HG03558 (cell line): Measurements from ENCODE around the gene DENND5B.
"Not testable (repeated sequence)": the region's sequence is repeated elsewhere in the genome, so short reads cannot be mapped to it uniquely, and the experiment has no call there.

ENCODE experiments used
- ATAC-seq: cut with Tn5 transposase; IDR thresholded peaks from one replicate; pipeline ENCODE4 v1.9.1; 2021; ENCODE audit warnings: moderate number of reproducible peaks; ENCODE audit not compliant: unreplicated experiment; ENCODE audit errors: extremely low read depth

DENND5B gene

DNA sequence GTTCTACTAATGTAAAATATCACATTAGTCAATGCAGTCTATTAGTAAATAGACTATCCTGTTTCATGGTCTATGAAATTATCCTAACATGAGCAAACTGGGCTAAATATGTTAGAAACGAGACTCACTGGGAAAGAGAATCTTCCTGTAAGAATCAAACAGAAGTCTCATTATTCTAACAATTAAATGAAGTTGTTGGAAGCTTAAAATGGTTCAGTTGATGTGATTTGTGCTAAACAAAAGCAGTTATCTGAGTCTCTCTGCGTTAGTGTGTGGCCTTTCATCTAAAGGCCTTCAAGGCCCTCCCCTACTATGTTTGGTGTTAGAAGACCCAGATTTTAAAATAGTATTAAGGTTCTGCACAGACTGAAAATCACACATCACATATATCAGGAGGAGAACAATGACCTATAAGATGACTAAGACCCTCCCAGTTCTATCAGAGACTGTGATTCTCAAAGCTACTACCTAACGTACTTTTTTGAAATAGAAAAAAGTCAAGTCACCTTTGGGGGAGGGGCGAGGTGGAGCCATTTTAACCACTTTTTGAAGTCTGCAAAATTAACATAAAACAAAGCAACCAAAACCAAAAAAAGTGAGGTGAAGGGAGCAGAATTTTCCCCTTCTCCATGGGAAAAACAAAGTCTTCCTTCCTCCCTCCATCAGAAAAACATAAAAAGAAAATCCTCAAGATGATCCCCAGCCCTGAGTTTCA is 82.3 kb downstream of the DENND5B start:
- ATAC-seq: no peak

DNA sequence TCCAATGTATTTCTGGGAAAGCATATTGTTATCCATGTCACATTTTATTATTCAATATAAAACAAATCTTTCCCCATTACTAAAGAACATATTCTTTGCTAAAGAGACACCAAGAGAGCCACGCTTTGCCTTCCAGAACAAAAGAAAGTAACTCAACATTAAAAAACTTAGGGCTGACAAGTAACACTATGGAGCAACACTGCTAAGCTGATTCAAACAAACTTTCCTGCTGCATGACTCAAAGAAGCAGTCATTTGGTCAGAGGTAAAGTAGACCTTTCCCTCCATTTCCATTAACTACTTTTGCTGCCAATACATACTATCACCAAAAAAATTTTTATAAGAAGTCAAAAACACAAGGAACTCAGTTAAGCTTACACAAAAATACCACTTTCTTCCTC is 83.0 kb downstream of the DENND5B start:
- ATAC-seq: no peak

DNA sequence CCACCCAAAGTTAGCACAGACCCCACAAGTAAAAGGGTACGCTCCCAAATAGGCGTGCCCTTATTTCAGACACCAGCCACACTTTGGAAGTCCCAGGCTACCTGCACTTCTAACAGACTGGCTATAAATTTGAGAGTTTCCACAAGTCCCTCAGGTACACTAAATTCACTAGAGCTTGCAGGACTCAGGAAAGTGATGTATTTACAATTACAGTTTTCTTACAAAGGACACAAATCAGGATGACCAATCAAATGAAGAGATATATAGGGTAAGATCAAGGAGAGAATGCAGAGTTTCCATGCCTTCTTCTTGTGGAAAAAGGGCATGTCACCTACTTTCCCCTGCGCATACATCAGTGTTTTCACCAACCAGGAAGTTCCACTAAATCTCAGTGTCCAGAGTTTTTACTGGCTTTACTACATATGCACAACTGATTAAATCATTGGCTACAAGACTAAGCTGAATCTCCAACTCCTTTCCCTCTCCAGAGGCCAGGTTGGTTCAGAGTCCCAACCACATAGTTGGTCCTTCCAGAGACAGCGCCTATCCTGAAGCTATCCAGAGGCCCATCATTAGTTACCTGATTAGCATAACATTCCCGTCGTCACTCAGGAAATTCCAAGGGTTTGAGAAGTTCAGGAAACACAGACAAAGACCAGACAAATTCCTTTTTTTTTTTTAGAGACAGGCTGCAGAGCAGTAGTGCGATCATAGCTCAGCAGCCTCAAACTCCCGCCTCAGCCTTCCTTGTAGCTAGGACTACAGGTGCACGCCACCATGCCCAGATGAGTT is 84.2 kb downstream of the DENND5B start:
- no peak for ATAC-seq

- ATAC-seq: no peak
Observed at GRCh38 chr12:31504625-31505222, 86.2 kb downstream of the DENND5B start.

DNA sequence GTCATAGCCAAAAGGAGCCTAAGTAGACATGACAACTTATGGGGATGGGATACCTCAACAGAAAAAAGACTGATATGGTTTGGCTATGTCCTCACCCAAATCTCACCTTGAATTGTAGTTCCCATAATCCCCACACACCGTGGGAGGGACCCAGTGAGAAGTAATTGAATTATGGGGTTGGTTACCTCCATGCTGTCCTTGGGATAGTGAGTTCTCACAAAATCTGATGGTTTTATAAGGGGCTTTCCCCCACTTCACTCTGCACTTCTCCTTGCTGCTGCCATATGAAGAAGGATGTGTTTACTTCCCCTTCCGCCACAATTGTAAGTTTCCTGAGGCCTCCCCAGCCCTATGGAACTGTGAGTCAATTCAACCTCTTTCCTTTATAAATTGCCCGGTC is 89.9 kb downstream of the DENND5B start:
- not testable (repeated sequence) for ATAC-seq

GRCh38 chr12:31499567-31499966 is 91.4 kb downstream of the DENND5B start:
- ATAC-seq: no peak

DNA sequence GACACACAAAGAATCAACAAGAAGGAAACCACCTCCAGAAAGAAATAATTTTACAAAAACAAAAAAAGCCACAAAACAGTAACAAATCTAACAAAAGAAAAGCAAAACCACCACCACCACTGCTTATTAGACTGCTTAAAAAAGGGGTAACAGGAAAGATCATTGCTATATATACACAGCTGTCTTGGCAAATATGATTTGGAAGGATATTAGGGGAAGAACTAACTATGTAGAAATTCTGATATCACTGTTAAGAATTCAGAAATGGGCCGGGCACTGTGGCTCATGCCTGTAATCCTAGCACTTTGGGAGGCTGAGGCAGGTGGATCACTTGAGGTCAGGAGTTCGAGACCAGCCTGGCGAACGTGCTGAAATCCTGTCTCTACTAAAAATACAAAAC is 92.5 kb downstream of the DENND5B start:
- no peak for ATAC-seq

DNA sequence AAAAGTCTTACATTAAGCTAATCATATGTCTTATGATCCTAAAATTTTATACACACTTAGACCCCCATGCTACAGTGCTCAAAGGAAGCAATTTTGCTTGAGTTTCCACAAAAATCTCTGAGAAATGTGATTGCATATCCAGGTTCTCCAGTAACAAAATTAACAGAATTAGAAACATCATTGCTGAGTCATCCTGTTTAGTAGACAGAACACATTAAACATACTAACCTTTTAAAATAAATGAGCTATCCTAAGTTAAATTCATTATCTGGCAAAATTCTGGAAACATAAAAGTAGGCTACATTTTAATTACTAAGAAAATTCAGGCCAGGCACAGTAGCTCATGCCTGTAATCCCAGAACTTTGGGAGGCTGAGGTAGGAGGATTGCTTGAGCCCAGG is 94.7 kb downstream of the DENND5B start:
- no peak for ATAC-seq

DNA sequence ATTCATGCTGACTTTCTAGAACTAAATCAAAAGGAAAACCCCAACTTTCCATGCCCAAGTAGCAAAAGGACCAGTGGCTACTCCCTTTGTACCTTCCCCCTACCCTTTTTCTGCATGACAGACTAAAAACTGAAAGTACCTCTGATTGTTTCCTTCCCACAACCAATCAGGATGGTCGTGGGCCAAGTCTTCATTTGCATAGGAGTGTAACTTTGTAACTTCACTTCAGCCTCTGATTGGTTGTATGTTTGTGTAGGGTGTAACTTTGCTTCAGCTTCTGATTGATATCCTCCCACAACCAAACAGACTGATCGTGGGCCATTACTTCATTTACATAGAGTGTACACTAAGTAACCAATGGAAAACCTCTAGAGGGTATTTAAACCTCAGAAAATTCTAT is 96.5 kb downstream of the DENND5B start:
- no peak for ATAC-seq

- no peak for ATAC-seq
Observed at GRCh38 chr12:31492599-31493196, 98.2 kb downstream of the DENND5B start.

DNA sequence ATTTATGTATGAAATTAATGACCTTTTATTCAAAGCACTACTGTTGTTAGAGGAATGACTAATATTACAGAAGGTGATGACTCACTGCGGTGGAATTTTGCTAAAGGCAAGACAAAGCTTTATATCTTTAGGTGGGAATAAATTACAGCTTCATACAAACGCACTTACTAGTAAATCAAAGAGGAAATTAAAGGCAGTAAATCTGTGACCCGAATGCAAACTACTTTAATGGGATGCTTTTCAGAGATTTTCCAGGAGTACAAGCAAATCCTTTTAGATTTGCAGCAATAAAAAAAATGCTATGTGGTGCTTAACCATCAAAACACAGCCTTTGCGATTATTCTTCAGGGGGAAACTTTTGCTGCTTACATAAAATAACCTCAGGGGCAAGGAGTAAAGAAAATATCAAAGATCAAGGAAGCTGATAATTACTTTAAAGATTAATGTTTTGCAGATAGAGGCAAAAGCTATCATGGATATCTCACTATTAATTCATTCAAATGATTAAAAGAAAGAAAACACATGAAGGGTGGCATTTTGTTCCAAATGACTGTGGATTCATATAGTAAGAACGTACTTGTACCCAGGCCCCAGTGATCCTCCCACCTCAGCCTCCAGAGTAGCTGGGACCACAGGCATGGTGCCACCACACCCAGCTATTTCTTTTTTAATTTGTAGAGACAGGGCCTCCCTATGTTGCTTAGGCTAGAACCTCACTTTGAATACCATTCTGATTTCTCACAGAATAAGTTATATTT is 98.9 kb downstream of the DENND5B start:
- ATAC-seq: no peak

DNA sequence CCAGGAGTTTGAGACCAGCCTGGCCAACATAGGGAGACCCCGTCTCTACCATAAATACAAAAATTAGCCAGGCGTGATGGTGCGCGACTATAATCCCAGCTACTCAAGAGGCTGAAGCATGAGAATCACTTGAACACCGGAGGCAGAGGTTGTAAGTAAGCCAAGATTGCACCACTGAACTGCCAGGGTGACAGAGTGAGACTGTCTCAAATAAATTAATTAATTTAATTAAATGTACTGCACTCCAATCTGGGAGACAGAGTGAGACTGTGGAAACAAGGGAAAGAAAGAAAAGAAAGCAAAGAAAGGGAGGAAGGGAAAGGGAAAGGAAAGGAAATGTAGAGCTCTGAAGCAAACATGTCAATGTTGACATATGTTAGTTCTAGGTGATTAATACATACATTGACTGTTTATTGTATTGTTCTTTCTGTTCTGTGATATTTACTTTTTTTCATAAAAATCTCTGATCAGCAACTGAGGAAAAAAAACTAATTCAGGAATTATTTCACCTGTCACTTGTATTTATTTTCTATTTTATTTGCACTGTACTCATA is 99.6 kb downstream of the DENND5B start:
- ATAC-seq: no peak

DNA sequence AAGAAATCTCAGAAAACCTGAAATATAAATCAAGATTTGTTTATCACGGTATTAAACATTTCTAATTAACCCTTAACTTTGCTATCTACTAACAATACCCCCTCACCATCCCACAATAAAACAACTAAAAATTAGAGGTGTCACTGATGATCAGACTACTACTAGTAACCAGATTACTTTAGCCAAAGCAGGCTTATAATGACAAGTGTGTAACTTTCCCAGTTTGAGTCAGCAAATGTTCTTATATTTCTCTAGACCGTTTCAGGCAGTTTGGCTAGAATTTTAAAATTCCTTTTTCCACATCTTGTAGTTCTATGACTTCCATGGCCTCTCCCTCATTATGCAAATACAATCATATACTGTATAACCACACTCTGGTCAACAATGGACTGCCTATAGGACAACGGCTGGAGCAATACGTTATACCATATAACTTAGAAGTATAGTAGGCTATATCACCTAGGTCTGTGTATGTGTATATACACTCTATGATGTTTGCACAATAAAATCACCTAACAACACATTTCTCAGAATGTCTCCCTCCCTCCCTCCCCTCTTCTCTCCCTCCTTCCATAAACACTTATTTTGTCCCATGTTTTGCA is 102.1 kb downstream of the DENND5B start:
- no peak for ATAC-seq

DNA sequence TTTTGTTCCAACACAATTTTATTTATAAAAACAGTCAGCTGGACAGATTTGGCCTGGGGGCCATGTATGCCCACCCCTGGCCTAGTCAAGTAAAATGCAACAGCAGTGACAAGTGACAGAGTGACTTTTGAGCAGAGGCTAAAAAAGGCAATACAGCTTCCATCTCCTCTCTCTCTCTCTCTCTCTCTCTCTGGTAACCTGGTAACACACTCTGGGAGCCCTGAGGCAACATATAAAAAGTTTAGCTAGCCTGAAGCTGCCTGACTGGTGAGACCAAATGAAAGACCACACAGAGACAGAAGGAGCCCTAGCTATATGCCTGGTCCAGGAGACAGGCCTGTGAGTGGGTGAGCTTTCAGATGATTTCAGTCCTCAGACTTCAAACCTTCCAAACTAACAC is 105.4 kb downstream of the DENND5B start:
- no peak for ATAC-seq

DNA sequence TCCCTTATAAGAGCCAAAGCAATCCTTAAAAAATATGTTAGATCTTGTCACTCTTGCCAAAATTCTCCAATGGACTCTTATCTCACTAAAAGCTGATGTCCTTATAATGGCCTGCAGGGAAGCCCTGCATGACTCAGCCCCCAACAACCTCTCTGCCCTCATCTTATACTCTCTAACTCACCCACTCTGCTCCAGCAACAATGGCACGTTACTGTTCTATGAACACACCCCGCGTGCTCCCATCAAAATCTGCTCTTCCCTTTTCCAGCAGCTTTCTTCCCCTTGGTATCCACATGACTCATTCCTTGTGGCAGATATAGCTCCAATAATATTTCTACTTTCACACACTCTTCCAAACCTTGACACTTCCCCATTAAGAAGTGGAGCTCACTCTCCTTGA is 108.1 kb downstream of the DENND5B start:
- no peak for ATAC-seq

- ATAC-seq: no peak
Observed at GRCh38 chr12:31481415-31481814, 109.5 kb downstream of the DENND5B start.

DNA sequence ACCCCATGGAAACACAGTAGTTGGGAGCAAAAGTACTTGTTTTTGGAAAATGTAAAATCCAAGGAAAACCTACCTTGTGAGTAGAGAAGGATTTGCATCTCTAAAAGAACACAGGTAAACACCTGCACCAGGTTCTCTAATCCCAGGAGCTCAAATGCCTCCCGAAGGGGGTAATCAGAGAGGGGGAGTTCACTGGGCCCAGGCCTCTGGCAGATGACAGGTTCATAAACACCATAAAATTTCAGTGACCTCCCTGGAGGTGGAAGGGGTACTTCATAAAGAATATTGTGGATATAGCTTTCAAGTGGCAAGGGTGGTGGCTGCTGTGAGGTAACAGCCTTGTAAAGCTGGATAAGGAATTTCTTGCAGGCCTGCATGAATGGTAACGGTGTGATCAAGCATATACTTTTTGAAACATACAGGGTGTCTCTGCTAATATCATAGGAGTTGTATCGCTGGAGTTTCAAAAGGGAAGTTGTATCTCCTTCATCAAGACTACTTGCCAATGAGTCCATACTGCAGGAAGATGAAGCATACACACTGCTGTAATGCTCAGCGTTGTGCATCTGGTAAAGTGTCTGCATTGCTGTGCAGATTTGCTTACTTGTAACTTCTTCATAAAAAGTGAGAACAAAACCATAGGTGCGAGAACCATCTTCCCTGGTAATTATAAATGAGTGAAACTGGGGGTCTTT is 111.3 kb downstream of the DENND5B start:
- ATAC-seq: no peak

- no peak for ATAC-seq
Observed at GRCh38 chr12:31478898-31479297, 112.0 kb downstream of the DENND5B start.

DNA sequence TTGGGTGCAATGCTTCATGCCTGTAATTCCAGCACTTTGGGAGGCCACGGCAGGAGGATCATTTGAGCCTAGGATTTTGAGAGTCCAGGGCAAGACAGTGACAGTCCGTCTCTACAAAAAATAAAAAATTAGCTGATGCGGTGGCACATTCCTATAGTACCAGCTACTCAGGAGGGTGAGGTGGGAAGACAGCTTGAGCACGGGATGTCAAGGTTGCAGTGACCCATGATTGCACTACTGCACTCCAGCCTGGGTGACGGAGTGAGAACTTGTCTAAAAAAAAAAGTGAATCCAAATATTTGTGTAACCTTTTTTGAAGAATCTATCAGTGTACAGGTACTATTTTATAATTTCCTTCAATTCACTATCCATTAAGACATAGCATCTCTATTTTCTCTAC is 112.5 kb downstream of the DENND5B start:
- ATAC-seq: no peak
